Measurements from ENCODE around the gene TMEM131.
"Not testable (repeated sequence)": the region's sequence is repeated elsewhere in the genome, so short reads cannot be mapped to it uniquely, and the experiment has no call there.

Gene TMEM131

GRCh38 chr2:97718051-97718882 lies 277.5 kb downstream of the TMEM131 start:
- no peak for DNase-seq

GRCh38 chr2:97717613-97717995 lies 278.1 kb downstream of the TMEM131 start:
- no peak for DNase-seq

GRCh38 chr2:97716695-97717612 lies 278.8 kb downstream of the TMEM131 start:
- DNase-seq: no peak

- DNase-seq: no peak
These were observed 279.6 kb downstream of the TMEM131 start for GRCh38 chr2:97715951-97716694.

- DNase-seq: no peak
These were observed 280.6 kb downstream of the TMEM131 start for GRCh38 chr2:97714950-97715652.

GRCh38 chr2:97714084-97714949 lies 281.4 kb downstream of the TMEM131 start:
- no peak for DNase-seq

GRCh38 chr2:97713296-97714083 lies 282.3 kb downstream of the TMEM131 start, which contains the start of gene ZAP70:
Gene ZAP70 (plus strand): TSS chr2:97713576. CDS start chr2:97724037, 10,461 bp downstream.
- no peak for DNase-seq

GRCh38 chr2:97712693-97713295 lies 283.0 kb downstream of the TMEM131 start:
- no peak for DNase-seq

- DNase-seq: not testable (repeated sequence)
These were observed 283.6 kb downstream of the TMEM131 start for GRCh38 chr2:97712175-97712574.

- no peak for DNase-seq
These were observed 284.4 kb downstream of the TMEM131 start for GRCh38 chr2:97711394-97711711.

- DNase-seq: no peak
These were observed 287.1 kb downstream of the TMEM131 start for GRCh38 chr2:97708608-97709007.

- no peak for DNase-seq
These were observed 287.7 kb downstream of the TMEM131 start for GRCh38 chr2:97708048-97708380.

- no peak for DNase-seq
These were observed 288.2 kb downstream of the TMEM131 start for GRCh38 chr2:97707362-97708047.

GRCh38 chr2:97706708-97707345 lies 288.9 kb downstream of the TMEM131 start:
- no peak for DNase-seq
